Activated CD4-positive, alpha-beta T cell treated with anti-CD3 and anti-CD28 coated beads for 4 hours (primary cell): ENCODE results near the gene PMM2.

ENCODE experiments used
- DNase-seq, 2 donors: peaks; one replicate each; pipeline ENCODE4 v3.0.0-alpha.2; 2020

PMM2 gene

GRCh38 chr16:8853611-8854010 lies 56.0 kb downstream of the PMM2 start:
- DNase-seq = no peak

GRCh38 chr16:8854298-8854948 lies 56.8 kb downstream of the PMM2 start:
- no peak for DNase-seq

- DNase-seq = no peak
Observed at GRCh38 chr16:8855051-8855786, 57.6 kb downstream of the PMM2 start.

GRCh38 chr16:8855972-8856371 lies 58.3 kb downstream of the PMM2 start:
- DNase-seq = no peak

GRCh38 chr16:8858994-8859912 lies 61.6 kb downstream of the PMM2 start:
- DNase-seq = no peak

GRCh38 chr16:8859913-8860881 lies 62.6 kb downstream of the PMM2 start:
- DNase-seq = no peak

- DNase-seq = no peak
Observed at GRCh38 chr16:8861563-8862308, 64.1 kb downstream of the PMM2 start.

- no peak for DNase-seq
Observed at GRCh38 chr16:8862309-8863130, 64.9 kb downstream of the PMM2 start.

- no peak for DNase-seq
Observed at GRCh38 chr16:8863594-8864424, 66.2 kb downstream of the PMM2 start.

GRCh38 chr16:8864480-8865110 lies 67.0 kb downstream of the PMM2 start:
- no peak for DNase-seq

GRCh38 chr16:8865145-8865882 lies 67.7 kb downstream of the PMM2 start:
- DNase-seq = no peak

- DNase-seq = no peak
Observed at GRCh38 chr16:8866118-8866883, 68.7 kb downstream of the PMM2 start.

GRCh38 chr16:8866884-8867215 lies 69.2 kb downstream of the PMM2 start:
- DNase-seq = no peak

GRCh38 chr16:8867216-8867931 lies 69.7 kb downstream of the PMM2 start:
- DNase-seq = peak in 1 of 2 donors; percentile 17

- DNase-seq = peak; percentile 34 to 55
Observed at GRCh38 chr16:8867932-8868415, 70.3 kb downstream of the PMM2 start.

- DNase-seq = peak; percentile 79 to 80
Observed at GRCh38 chr16:8868416-8869211, 71.0 kb downstream of the PMM2 start, which contains the start of gene CARHSP1. TSS of gene CARHSP1 (minus strand) at chr16:8869006. CDS start at chr16:8859328, 9,678 bp downstream.
